AG08395 (cell line): ENCODE results near the gene BYSL.
"Not testable (repeated sequence)": the region's sequence is repeated elsewhere in the genome, so short reads cannot be mapped to it uniquely, and the experiment has no call there.

Experiments used
- DNase-seq: peaks from one replicate; pipeline ENCODE4 v3.0.0; 2012; ENCODE audit warnings: mixed read lengths, low spot score

The BYSL gene

GRCh38 chr6:41942067-41942851 is 21.0 kb downstream of the BYSL start:
- DNase-seq, result no peak

DNA sequence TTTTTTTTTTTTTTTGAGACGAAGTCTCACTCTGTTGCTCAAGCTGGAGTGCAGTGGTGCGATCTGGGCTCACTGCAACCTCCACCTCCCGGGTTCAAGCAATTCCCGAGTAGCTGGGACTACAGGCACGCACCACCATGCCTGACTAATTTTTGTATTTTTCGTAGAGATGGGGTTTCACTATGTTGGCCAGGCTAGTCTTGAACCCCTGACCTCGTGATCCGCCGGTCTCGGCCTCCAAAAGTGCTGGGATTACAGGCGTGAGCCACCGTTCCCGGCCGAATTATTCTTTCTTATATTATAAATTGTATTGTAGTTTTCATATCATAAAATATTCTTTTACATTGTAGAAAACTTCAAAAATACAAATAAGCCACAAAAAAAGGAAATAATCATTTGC is 21.6 kb downstream of the BYSL start:
- DNase-seq, result not testable (repeated sequence)

GRCh38 chr6:41943456-41943855 is 22.2 kb downstream of the BYSL start:
- no peak for DNase-seq

DNA sequence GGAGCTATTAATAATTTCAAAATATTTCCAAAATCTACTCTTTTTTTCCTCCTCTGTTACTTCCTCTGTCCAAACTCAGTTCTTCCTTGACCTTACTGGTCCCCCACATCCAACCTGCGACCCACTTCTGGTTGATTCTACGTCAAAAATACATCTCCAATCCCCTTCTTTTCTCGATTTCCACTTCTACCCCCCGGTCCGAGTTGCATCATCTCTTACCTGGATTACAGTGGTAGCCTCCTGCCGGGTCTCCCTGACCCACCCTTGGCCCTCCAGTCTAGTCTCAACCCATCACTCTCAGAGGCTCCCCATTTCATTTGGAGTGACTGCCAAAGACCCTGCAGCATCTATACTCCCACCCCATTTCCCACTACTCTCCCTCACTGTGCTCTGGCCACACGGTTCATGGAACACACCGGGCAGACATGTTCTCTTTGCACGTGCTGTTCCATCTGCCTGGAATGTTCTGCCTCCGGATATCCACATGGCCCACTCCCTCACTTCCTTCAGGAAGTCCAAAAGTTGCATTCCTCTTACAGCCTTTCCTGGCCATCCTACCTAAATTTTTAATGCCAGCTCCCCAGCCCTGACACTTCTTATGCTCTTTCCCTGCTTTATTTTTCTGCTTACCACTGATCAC is 26.4 kb downstream of the BYSL start:
- no peak for DNase-seq

DNA sequence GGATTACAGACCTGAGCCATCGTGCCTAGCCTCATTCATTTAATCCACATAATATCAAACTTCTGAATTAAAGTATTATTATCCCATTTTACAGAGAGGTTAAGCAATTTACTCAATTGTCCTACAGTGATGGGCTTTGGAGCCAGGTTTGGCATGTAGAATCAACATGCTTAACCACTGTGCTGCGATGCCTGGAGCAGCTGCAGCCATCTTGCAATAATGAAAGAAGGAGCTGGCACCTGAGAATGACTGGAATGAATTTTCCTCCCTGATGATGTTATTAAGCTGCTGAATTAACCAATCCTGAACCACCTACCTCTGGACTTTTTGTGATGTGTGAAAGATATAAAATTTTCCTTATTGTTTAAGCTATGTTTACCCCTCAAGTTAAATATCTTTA is 33.4 kb downstream of the BYSL start:
- DNase-seq, result no peak

GRCh38 chr6:41955412-41955811 is 34.1 kb downstream of the BYSL start:
- DNase-seq, result no peak

GRCh38 chr6:41957117-41957516 is 35.8 kb downstream of the BYSL start:
- no peak for DNase-seq

DNA sequence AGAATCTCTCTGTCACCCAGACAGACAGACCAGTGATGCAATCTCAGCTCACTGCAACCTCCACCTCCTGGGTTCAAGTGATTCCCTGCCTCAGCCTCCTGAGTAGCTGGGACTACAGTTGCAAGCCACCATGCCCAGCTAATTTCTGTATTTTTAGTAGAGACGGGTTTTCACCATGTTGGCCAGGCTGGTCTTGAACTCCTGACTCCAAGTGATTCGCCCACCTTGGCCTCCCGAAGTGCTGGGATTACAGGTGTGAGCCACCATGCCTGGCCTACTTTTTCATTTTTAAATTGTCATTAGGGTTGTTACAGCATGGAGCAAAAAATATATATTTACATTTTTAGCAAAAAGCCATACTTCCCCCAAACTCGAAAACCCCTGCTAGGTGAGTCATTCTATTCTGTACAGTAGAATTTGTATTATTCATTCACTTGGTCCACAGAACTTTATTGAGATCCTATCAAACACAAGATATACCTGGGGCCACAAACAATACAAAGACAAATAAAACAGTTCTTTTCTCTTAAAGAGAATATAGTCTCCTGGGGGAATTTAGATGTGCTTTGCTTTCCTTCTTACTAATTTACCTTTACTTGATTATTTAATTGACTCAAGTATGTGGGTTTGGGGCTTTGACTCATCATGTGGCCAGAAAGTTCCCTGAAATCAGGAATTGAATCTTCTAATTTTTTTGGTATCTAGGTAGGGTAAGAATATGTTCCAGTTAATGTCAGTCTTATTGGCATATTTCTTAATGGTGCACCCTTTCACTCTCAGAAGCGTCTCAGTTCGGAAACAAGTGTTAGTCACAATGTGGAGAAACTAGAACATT is 36.9 kb downstream of the BYSL start:
- DNase-seq, result no peak

GRCh38 chr6:41960028-41960427 is 38.7 kb downstream of the BYSL start:
- no peak for DNase-seq

DNA sequence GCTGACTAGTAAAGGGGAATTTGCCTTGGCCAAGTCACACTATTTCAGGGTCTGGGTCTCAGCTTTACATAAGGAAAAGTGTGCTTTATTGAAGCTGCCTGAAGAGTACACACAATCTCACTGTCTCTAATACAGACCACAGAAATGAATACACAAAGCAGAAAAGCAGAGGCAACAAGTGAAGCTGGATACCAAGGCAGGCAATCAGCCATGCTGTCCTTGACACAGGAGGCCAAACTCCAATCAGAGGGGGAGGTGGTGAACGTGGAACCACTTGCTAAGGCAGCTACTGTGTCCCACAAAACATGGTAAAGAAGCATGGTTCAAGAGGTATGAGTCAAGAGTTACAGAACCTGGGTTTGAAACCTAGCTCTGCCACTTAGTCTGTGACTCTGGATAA is 42.1 kb downstream of the BYSL start:
- DNase-seq, result no peak

DNA sequence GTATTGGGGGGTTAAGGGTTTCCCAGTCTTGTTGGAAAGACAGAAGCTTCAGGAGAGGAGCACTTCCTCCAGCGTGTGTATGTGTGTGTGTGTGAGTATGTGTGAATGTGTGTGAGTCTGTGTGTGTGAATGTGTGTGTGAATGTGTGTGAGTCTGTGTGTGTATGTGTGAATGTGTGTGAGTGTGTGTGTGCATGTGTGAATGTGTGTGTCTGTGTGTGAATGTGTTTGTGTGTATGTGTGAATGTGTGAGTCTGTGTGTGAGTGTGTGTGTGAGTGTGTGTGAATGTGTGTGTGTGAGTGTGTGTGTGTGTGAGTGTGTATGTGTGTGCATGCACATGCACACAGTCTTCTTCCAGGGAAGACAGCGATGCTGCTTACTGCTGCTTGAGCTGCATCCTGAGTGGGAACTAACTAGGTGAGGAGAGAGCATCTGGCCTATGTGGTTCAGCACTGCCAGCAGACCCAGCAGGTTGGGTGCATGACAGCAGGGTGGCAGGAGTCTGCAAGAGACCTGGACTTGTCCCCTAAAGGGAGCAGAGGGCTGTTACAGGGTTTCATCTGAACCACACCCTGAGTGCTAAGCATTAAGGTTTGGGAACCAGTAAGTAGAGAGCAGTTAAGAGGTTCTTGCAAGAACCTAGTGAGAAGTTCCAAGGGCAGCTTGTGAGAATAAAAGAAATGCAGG is 43.0 kb downstream of the BYSL start:
- DNase-seq, result no peak

GRCh38 chr6:41965429-41966213 is 44.3 kb downstream of the BYSL start:
- no peak for DNase-seq

DNA sequence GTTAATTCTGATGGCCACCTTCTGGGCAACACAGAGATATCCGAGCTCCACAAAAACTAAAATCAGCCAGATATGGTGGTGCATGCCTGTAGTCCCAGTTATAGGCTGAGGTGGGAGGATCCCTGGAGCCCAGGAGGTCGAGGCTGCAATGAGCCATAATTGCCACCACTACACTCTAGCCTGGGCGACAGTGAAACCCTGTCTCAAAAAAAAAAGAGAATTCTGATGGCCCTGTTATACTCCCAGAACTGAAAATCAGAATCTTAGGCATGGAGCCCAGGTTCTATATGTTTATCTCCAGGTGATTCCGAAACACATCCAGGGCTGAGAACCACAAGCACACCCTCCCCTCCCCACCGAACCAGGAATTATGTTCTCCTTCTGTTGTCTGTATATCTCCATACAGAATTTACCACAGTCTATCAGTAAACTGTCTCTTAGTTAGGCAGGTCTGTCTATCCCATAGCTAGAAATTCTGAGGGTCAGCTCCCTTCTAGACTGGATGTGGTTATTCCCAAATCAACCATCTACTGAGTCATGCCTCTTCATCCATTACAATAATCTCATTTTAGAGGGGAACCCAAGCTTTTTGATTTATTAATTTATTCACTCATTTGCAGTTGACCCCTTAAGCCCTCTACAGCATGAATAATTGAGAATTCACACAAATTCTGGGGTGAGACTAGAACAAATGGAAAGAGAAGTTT is 45.1 kb downstream of the BYSL start:
- no peak for DNase-seq

GRCh38 chr6:41966961-41967311 is 45.6 kb downstream of the BYSL start:
- peak; percentile 54 for DNase-seq

- peak; percentile 28 for DNase-seq
These were observed 46.3 kb downstream of the BYSL start for GRCh38 chr6:41967312-41968287.

GRCh38 chr6:41970436-41970846 is 49.1 kb downstream of the BYSL start:
- peak; percentile 63 for DNase-seq

- no peak for DNase-seq
These were observed 51.5 kb downstream of the BYSL start for GRCh38 chr6:41972826-41973225.

DNA sequence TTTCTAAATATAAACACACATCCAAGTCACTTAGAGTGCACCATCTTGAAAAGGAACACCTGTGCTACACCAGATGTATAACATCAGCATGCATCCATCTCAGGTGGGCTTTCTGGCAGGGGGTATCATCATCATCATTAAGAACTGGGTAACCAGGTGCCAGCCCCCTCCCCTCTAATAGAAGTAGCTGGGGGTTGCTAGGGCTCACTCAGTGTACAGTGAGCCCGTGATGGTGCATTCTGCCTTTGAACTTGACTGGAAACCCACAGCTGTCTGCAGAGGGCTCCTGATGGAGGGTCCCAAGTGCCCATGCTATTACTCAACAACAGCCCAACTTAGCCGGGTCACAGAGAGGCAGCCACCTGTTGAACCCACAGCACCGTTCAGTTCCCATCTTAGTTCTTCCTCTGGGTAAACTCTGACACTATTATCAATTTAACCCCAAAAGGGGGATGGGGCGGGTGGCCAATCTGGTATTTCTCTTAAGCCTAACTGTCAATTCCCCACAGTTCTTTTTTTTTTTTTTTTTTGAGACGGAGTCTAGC is 53.1 kb downstream of the BYSL start:
- DNase-seq, result no peak

DNA sequence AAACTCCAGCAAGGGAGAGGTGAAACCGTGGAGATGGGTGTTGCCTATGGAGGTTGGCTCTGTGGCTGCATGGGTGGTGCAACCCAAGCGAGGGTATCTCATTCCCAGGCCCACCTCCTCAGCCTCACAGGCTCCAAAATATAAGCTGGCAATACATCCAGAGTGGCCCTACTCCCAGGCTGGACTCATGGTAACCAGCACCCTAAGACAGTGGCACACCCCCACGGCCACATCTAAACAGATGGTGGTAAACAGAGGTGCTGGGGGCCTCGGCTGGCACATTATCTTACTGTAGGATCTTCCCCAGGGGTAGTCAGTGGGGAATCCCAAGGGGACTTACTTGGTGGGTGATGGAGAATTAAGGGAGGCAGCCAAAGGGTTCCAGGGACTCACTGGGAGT is 54.0 kb downstream of the BYSL start:
- DNase-seq, result no peak
